HEK293 (cell line): ENCODE measurements around the gene CLNK.

ENCODE experiments used
- CTCF ChIA-PET: fragments of 350-600 bp; formaldehyde crosslinking; extraction: SDS; loops from one replicate; lab custom pipeline; 2021; ENCODE audit warnings: antibody characterized with exemption; lab: Yijun Ruan, JAX
- POLR2A ChIA-PET: fragments of 300-600 bp; formaldehyde crosslinking; extraction: SDS; loops from one replicate; lab custom pipeline; 2020; ENCODE audit warnings: antibody characterized with exemption, inconsistent platforms; lab: Yijun Ruan, JAX
- H3K27ac ChIP-seq: fragments of 200-500 bp; sonication (Bioruptor generic); 2 replicates; pipeline ENCODE4 v1.5.1; 2014; ENCODE audit warnings: low read depth, low read length, control low read depth, inconsistent platforms; ENCODE audit errors: extremely low read depth
- H3K36me3 ChIP-seq, 2 experiments: fragments of 200-500 bp in 1 of 2; sonication (Bioruptor generic) in 1 of 2; 1 replicate in 1 of 2; 2 replicates in 1 of 2; pipeline ENCODE4 v1.5.1; 2014 to 2017; ENCODE audit warnings: inconsistent platforms in 2 of 2, low read length in 2 of 2; ENCODE audit not compliant: control insufficient read depth in 2 of 2, insufficient read depth in 1 of 2
- H3K4me1 ChIP-seq: fragments of 200-500 bp; sonication (Bioruptor generic); 2 replicates; pipeline ENCODE4 v1.5.1; 2014; ENCODE audit warnings: mild to moderate bottlenecking, low read length, inconsistent platforms; ENCODE audit not compliant: control insufficient read depth, insufficient read depth
- H3K4me3 ChIP-seq: 2 replicates; pipeline ENCODE4 v1.5.1; 2011; ENCODE audit warnings: low read depth, mild to moderate bottlenecking, control low read depth, low read length, moderate library complexity
- H3K9me3 ChIP-seq: fragments of 200-500 bp; sonication (Bioruptor generic); 2 replicates; pipeline ENCODE4 v1.5.1; 2014; ENCODE audit warnings: low read depth, low read length, inconsistent platforms; ENCODE audit not compliant: control insufficient read depth, insufficient read depth
- ATF2 ChIP-seq: fragments of 450-650 bp; formaldehyde crosslinking; IDR thresholded peaks from 2 replicates; pipeline ENCODE4 v1.5.1; 2016; ENCODE audit warnings: missing biosample characterization, missing genetic modification characterization, low read depth
- BCL11A ChIP-seq: fragments of 450-650 bp; formaldehyde crosslinking; IDR thresholded peaks from 2 replicates; pipeline ENCODE4 v1.5.1; 2016; ENCODE audit warnings: low read depth, missing biosample characterization, missing genetic modification characterization
- BCL6B ChIP-seq: fragments of 450-650 bp; formaldehyde crosslinking; IDR thresholded peaks from 2 replicates; pipeline ENCODE4 v1.5.1; 2017; ENCODE audit warnings: missing biosample characterization, missing genetic modification characterization
- GLI2 ChIP-seq: fragments of 450-650 bp; formaldehyde crosslinking; IDR thresholded peaks from 2 replicates; pipeline ENCODE4; 2017; ENCODE audit warnings: missing biosample characterization, missing genetic modification characterization, low read depth, borderline replicate concordance
- KLF17 ChIP-seq: fragments of 450-650 bp; formaldehyde crosslinking; IDR thresholded peaks from 2 replicates; pipeline ENCODE4 v1.5.1; 2016; ENCODE audit warnings: missing biosample characterization, missing genetic modification characterization
- REPIN1 ChIP-seq: fragments of 450-650 bp; formaldehyde crosslinking; IDR thresholded peaks from 2 replicates; pipeline ENCODE4 v1.5.1; 2017; ENCODE audit warnings: missing biosample characterization, missing genetic modification characterization, low read depth
- SETDB1 ChIP-seq: IDR thresholded peaks from one replicate; pipeline ENCODE4 v1.6.1; 2017; ENCODE audit warnings: mild to moderate bottlenecking, low read length, moderate library complexity, mixed read lengths; ENCODE audit not compliant: insufficient read length
- SP7 ChIP-seq: fragments of 450-650 bp; formaldehyde crosslinking; IDR thresholded peaks from 2 replicates; pipeline ENCODE4 v1.5.1; 2016; ENCODE audit warnings: missing biosample characterization, missing genetic modification characterization
- YY1 ChIP-seq: fragments of 450-650 bp; formaldehyde crosslinking; IDR thresholded peaks from 2 replicates; pipeline ENCODE4 v1.5.1; 2018; ENCODE audit warnings: missing biosample characterization, missing genetic modification characterization
- ZIC2 ChIP-seq: fragments of 450-650 bp; formaldehyde crosslinking; IDR thresholded peaks from 2 replicates; pipeline ENCODE4 v1.5.1; 2016; ENCODE audit warnings: missing biosample characterization, missing genetic modification characterization
- ZNF10 ChIP-seq: fragments of 450-650 bp; formaldehyde crosslinking; IDR thresholded peaks from 2 replicates; pipeline ENCODE4 v1.5.1; 2017; ENCODE audit warnings: missing biosample characterization, missing genetic modification characterization
- ZNF133 ChIP-seq: fragments of 450-650 bp; formaldehyde crosslinking; IDR thresholded peaks from 2 replicates; pipeline ENCODE4 v1.5.1; 2016; ENCODE audit warnings: missing biosample characterization, missing genetic modification characterization
- ZNF175 ChIP-seq: fragments of 450-650 bp; formaldehyde crosslinking; IDR thresholded peaks from 2 replicates; pipeline ENCODE4 v1.5.1; 2016; ENCODE audit warnings: missing biosample characterization, missing genetic modification characterization
- ZNF221 ChIP-seq: fragments of 450-650 bp; formaldehyde crosslinking; IDR thresholded peaks from 2 replicates; pipeline ENCODE4 v1.5.1; 2017; ENCODE audit warnings: missing biosample characterization, missing genetic modification characterization, borderline replicate concordance
- ZNF223 ChIP-seq: fragments of 450-650 bp; formaldehyde crosslinking; IDR thresholded peaks from 2 replicates; pipeline ENCODE4 v1.5.1; 2016; ENCODE audit warnings: missing biosample characterization, missing genetic modification characterization
- ZNF302 ChIP-seq: fragments of 450-650 bp; formaldehyde crosslinking; IDR thresholded peaks from 2 replicates; pipeline ENCODE4 v1.5.1; 2016; ENCODE audit warnings: missing biosample characterization, missing genetic modification characterization, low read depth
- ZNF324 ChIP-seq: fragments of 450-650 bp; formaldehyde crosslinking; IDR thresholded peaks from 2 replicates; pipeline ENCODE4 v1.5.1; 2016; ENCODE audit warnings: missing biosample characterization, missing genetic modification characterization
- ZNF426 ChIP-seq: fragments of 450-650 bp; formaldehyde crosslinking; IDR thresholded peaks from 2 replicates; pipeline ENCODE4 v1.5.1; 2017; ENCODE audit warnings: missing biosample characterization, missing genetic modification characterization, mild to moderate bottlenecking, inconsistent platforms, moderate library complexity
- ZNF513 ChIP-seq: fragments of 450-650 bp; IDR thresholded peaks from 2 replicates; pipeline ENCODE4 v1.5.1; 2018; ENCODE audit warnings: missing biosample characterization, missing genetic modification characterization
- ZNF558 ChIP-seq: fragments of 450-650 bp; formaldehyde crosslinking; IDR thresholded peaks from 2 replicates; pipeline ENCODE4 v1.5.1; 2016; ENCODE audit warnings: missing biosample characterization, missing genetic modification characterization
- ZNF571 ChIP-seq: fragments of 450-650 bp; formaldehyde crosslinking; IDR thresholded peaks from 2 replicates; pipeline ENCODE4 v1.5.0; 2017; ENCODE audit warnings: missing biosample characterization, missing genetic modification characterization
- ZNF626 ChIP-seq: fragments of 450-650 bp; sonication (Bioruptor Pico); formaldehyde crosslinking; IDR thresholded peaks from 2 replicates; pipeline ENCODE4 v1.5.1; 2018; ENCODE audit warnings: missing biosample characterization, missing genetic modification characterization, inconsistent platforms
- ZNF639 ChIP-seq: fragments of 450-650 bp; formaldehyde crosslinking; IDR thresholded peaks from 2 replicates; pipeline ENCODE4 v1.5.1; 2016; ENCODE audit warnings: missing biosample characterization, missing genetic modification characterization
- ZNF707 ChIP-seq: fragments of 450-650 bp; formaldehyde crosslinking; IDR thresholded peaks from 2 replicates; pipeline ENCODE4 v1.5.1; 2016; ENCODE audit warnings: missing biosample characterization, missing genetic modification characterization
- ZNF76 ChIP-seq: fragments of 450-650 bp; formaldehyde crosslinking; IDR thresholded peaks from 2 replicates; pipeline ENCODE4; 2016; ENCODE audit warnings: low read depth, missing biosample characterization, missing genetic modification characterization, borderline replicate concordance
- ZNF768 ChIP-seq: fragments of 450-650 bp; formaldehyde crosslinking; IDR thresholded peaks from 2 replicates; pipeline ENCODE4 v1.5.1; 2018; ENCODE audit warnings: missing biosample characterization, mild to moderate bottlenecking, missing genetic modification characterization

The CLNK gene

GRCh38 chr4:10502717-10503116 lies 181.9 kb downstream of the CLNK start:
- Histone ChIP-seq H3K36me3 (no peaks in the 10 kb centered on the region), H3K4me3 (no peak overlapping the region), H3K4me1 (no peaks in the 10 kb centered on the region), H3K9me3 (no peaks in the 10 kb centered on the region), H3K27ac (no peak overlapping the region)
- no peak for TF ChIP-seq ZNF76 (tag by site-specific recombination)
- TF ChIP-seq GLI2: no peak
- TF ChIP-seq ZNF571 (tag by site-specific recombination): no peak
- no peak for TF ChIP-seq ZNF707 (tag by site-specific recombination)
- no peak for TF ChIP-seq SETDB1
- TF ChIP-seq ZIC2 (tag by site-specific recombination): no peak
- no peak for TF ChIP-seq ZNF10 (tag by site-specific recombination)
- TF ChIP-seq ZNF324: no peak
- no peak for TF ChIP-seq SP7 (tag by site-specific recombination)
- TF ChIP-seq ZNF639 (tag by site-specific recombination): no peak
- ChIA-PET POLR2A (no interaction called here), CTCF (interaction anchor here (0.9 kb wide), 1 partner anchor 35 kb away, joined by 5 read pairs; no protein-coding TSS in a partner anchor)

GRCh38 chr4:10500776-10501175 lies 183.8 kb downstream of the CLNK start:
- H3K4me1 ChIP-seq: no peaks in the 10 kb centered on the region
- ChIA-PET CTCF (no interaction called here), POLR2A (no interaction called here)
- no peak overlapping the region for H3K4me3 ChIP-seq
- H3K27ac ChIP-seq: no peak overlapping the region
- no peaks in the 10 kb centered on the region for H3K9me3 ChIP-seq
- H3K36me3 ChIP-seq: no peaks in the 10 kb centered on the region
- TF ChIP-seq ZNF558 (no peak), ZNF626 (tag by site-specific recombination) (no peak), ATF2 (tag by site-specific recombination) (no peak), BCL6B (tag by site-specific recombination) (no peak), BCL11A (tag by site-specific recombination) (no peak), ZNF513 (tag by site-specific recombination) (no peak), ZNF302 (tag by site-specific recombination) (no peak), ZNF707 (tag by site-specific recombination) (no peak), ZNF223 (no peak), ZNF175 (tag by site-specific recombination) (no peak), SP7 (tag by site-specific recombination) (no peak), ZNF426 (tag by site-specific recombination) (no peak), ZNF133 (tag by site-specific recombination) (no peak), YY1 (tag by site-specific recombination) (no peak), ZNF221 (tag by site-specific recombination) (no peak), ZNF768 (no peak), REPIN1 (tag by site-specific recombination) (no peak), KLF17 (tag by site-specific recombination) (no peak)
- TF ChIP-seq, all 188 proteins: peak for 0
